Neural progenitor cell (in vitro differentiated cells): ENCODE results near the gene NLRP14.

Experiments used
- EZH2 ChIP-seq: fragments of 200-600 bp; sonication (generic); IDR thresholded peaks from 2 replicates; pipeline ENCODE4 v1.6.1; 2017; ENCODE audit warnings: antibody characterized with exemption, mild to moderate bottlenecking, moderate library complexity
- EZH2phosphoT487 ChIP-seq: fragments of 200-600 bp; sonication (generic); IDR thresholded peaks from 2 replicates; pipeline ENCODE4 v1.6.1; 2017; ENCODE audit warnings: antibody characterized with exemption
- TF ChIP-seq, protein P1 (sequence below): fragments of 200-600 bp; sonication (generic); IDR thresholded peaks from 2 replicates; pipeline ENCODE4 v1.5.1; 2017; ENCODE audit warnings: antibody characterized with exemption, mild to moderate bottlenecking

DNA sequence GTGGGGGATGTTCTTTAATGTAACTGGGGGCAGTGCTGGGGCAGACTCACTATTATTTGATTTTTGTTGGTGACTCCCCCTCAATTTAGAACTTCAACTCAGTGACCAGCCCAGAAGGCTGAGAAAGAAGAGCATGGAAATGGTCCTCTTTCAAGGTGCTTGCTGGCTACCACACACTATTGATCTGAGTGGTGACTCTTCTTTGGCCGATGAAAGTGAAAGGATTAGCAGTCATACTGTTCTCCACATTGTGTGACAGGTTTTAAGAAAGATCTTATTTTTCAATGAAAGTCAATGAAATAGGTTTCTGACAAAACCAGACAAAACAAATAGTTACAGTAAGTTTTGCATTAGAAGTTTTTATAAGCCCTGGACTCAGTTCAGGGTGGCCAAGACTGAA is 29.9 kb downstream of the NLRP14 start:
- TF ChIP-seq, protein P1, sequence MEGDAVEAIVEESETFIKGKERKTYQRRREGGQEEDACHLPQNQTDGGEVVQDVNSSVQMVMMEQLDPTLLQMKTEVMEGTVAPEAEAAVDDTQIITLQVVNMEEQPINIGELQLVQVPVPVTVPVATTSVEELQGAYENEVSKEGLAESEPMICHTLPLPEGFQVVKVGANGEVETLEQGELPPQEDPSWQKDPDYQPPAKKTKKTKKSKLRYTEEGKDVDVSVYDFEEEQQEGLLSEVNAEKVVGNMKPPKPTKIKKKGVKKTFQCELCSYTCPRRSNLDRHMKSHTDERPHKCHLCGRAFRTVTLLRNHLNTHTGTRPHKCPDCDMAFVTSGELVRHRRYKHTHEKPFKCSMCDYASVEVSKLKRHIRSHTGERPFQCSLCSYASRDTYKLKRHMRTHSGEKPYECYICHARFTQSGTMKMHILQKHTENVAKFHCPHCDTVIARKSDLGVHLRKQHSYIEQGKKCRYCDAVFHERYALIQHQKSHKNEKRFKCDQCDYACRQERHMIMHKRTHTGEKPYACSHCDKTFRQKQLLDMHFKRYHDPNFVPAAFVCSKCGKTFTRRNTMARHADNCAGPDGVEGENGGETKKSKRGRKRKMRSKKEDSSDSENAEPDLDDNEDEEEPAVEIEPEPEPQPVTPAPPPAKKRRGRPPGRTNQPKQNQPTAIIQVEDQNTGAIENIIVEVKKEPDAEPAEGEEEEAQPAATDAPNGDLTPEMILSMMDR: no peak
- no peak for TF ChIP-seq EZH2phosphoT487
- TF ChIP-seq EZH2: no peak
